Measurements from ENCODE around the gene AQP2.

The AQP2 gene

GRCh38 chr12:49911213-49911605 is 39.3 kb upstream of the AQP2 start:
- no peak for TF ChIP-seq CTCF (IDR thresholded peaks at IDR 0.05; ENCODE audit: low read length, missing control alignments)
- H3K4me3 ChIP-seq (replicated peaks; ENCODE audit: low read depth, low read length), result no peak overlapping the region
- no peak for DNase-seq (ENCODE audit: low read depth)

GRCh38 chr12:49912345-49913255 is 37.9 kb upstream of the AQP2 start:
- no peak for DNase-seq (ENCODE audit: low read depth)
- no peak overlapping the region for H3K4me3 ChIP-seq (replicated peaks; ENCODE audit: low read depth, low read length)
- no peak for TF ChIP-seq CTCF (IDR thresholded peaks at IDR 0.05; ENCODE audit: low read length, missing control alignments)

- TF ChIP-seq CTCF (IDR thresholded peaks at IDR 0.05; ENCODE audit: low read length, missing control alignments), result no peak
- no peak for DNase-seq (ENCODE audit: low read depth)
- H3K4me3 ChIP-seq (replicated peaks; ENCODE audit: low read depth, low read length), result no peak overlapping the region
Observed at GRCh38 chr12:49916129-49916919, 34.2 kb upstream of the AQP2 start.

GRCh38 chr12:49917166-49917787 is 33.3 kb upstream of the AQP2 start:
- TF ChIP-seq CTCF (IDR thresholded peaks at IDR 0.05; ENCODE audit: low read length, missing control alignments), result no peak
- H3K4me3 ChIP-seq (replicated peaks; ENCODE audit: low read depth, low read length), result no peak overlapping the region
- no peak for DNase-seq (ENCODE audit: low read depth)

GRCh38 chr12:49917788-49918173 is 32.8 kb upstream of the AQP2 start:
- no peak for TF ChIP-seq CTCF (IDR thresholded peaks at IDR 0.05; ENCODE audit: low read length, missing control alignments)
- no peak for DNase-seq (ENCODE audit: low read depth)

GRCh38 chr12:49920241-49920914 is 30.2 kb upstream of the AQP2 start:
- no peak overlapping the region for H3K4me3 ChIP-seq (replicated peaks; ENCODE audit: low read depth, low read length)
- peak; percentile 94 for DNase-seq (ENCODE audit: low read depth)
- peak; percentile 22 for TF ChIP-seq CTCF (IDR thresholded peaks at IDR 0.05; ENCODE audit: low read length, missing control alignments)

More at GRCh38 chr12:49917788-49918173, 32.8 kb upstream of the AQP2 start:
- no peak overlapping the region for H3K4me3 ChIP-seq (replicated peaks; ENCODE audit: low read depth, low read length)

Data from fibroblast of pulmonary artery (primary cell).